Stimulated activated CD8-positive, alpha-beta memory T cell treated with anti-CD3 and anti-CD28 coated beads, Interleukin-12 subunit alpha, Interleukin-12 subunit beta, amount 100 ng/mL, for 24 hours (primary cell): ENCODE results near the gene RBP3.

Source experiments
- DNase-seq: peaks from one replicate; pipeline ENCODE4 v3.0.0-alpha.2; 2020; ENCODE audit errors: extremely low read depth

RBP3 gene

GRCh38 chr10:47336387-47337134 lies 11.6 kb upstream of the RBP3 start:
- no peak for DNase-seq

GRCh38 chr10:47337310-47337709 lies 10.9 kb upstream of the RBP3 start:
- DNase-seq: no peak

GRCh38 chr10:47339186-47339735 lies 8.9 kb upstream of the RBP3 start:
- DNase-seq: no peak

- DNase-seq: no peak
These were observed 8.2 kb upstream of the RBP3 start for GRCh38 chr10:47339759-47340607.

- DNase-seq: peak; percentile 24
These were observed 7.5 kb upstream of the RBP3 start for GRCh38 chr10:47340608-47341170.

- DNase-seq: no peak
These were observed 2.9 kb upstream of the RBP3 start for GRCh38 chr10:47344996-47345870.

GRCh38 chr10:47346581-47347302 lies 1.4 kb upstream of the RBP3 start:
- no peak for DNase-seq

GRCh38 chr10:47347303-47347675 lies 874 bp upstream of the RBP3 start:
- no peak for DNase-seq

- DNase-seq: no peak
These were observed 703 bp downstream of the RBP3 start for GRCh38 chr10:47348661-47349470.

- DNase-seq: no peak
These were observed 1.4 kb downstream of the RBP3 start for GRCh38 chr10:47349516-47349915.

GRCh38 chr10:47349941-47350371 lies 1.8 kb downstream of the RBP3 start:
- no peak for DNase-seq

GRCh38 chr10:47350671-47351640 lies 2.8 kb downstream of the RBP3 start:
- no peak for DNase-seq

GRCh38 chr10:47351899-47352815 lies 4.0 kb downstream of the RBP3 start:
- DNase-seq: no peak

GRCh38 chr10:47353351-47353750 lies 5.2 kb downstream of the RBP3 start:
- no peak for DNase-seq

- DNase-seq: no peak
These were observed 6.0 kb downstream of the RBP3 start for GRCh38 chr10:47354165-47354564.

GRCh38 chr10:47354900-47355299 lies 6.7 kb downstream of the RBP3 start:
- no peak for DNase-seq

GRCh38 chr10:47356708-47357107 lies 8.5 kb downstream of the RBP3 start:
- no peak for DNase-seq

GRCh38 chr10:47357131-47357582 lies 9.0 kb downstream of the RBP3 start:
- no peak for DNase-seq
